Ramos (cell line): Measurements from ENCODE around the gene FKBP5.

Experiments
- in situ Hi-C: fragments of 300-500 bp; cut with MboI; formaldehyde crosslinking; loops from one replicate; pipeline ENCODE4 v1.14.3; 2022; ENCODE audit warnings: low sequenced_read_pairs; ENCODE audit not compliant: unreplicated experiment

The FKBP5 gene

GRCh38 chr6:35688605-35689322 lies at the start of gene FKBP5:
FKBP5 (minus strand) TSS chr6:35688915; CDS start chr6:35642824, 46,091 bp downstream.
- in situ Hi-C loops: no loop called here

- in situ Hi-C loops: loop anchor here (5.0 to 10.0 kb wide), 3 partner anchors 155 to 433 kb away; no protein-coding TSS in a partner anchor
These were observed 48.9 kb upstream of the FKBP5 start for GRCh38 chr6:35737413-35738211.

- in situ Hi-C loops: loop anchor here (5.0 to 10.0 kb wide), 3 partner anchors 155 to 432 kb away; no protein-coding TSS in a partner anchor
These were observed 48.3 kb upstream of the FKBP5 start, which contains the start of gene ARMC12 for GRCh38 chr6:35736982-35737412. ARMC12 (plus strand) TSS chr6:35737032; CDS start chr6:35737109, 77 bp downstream.

GRCh38 chr6:35736253-35736894 lies 47.7 kb upstream of the FKBP5 start:
- in situ Hi-C loops: loop anchor here (5.0 to 10.0 kb wide), 3 partner anchors 154 to 432 kb away; no protein-coding TSS in a partner anchor

- in situ Hi-C loops: loop anchor here (5.0 to 10.0 kb wide), 3 partner anchors 153 to 431 kb away; no protein-coding TSS in a partner anchor
These were observed 46.7 kb upstream of the FKBP5 start for GRCh38 chr6:35735452-35735851.

GRCh38 chr6:35734319-35734718 lies 45.6 kb upstream of the FKBP5 start:
- in situ Hi-C loops: loop anchor here (10.0 kb wide), 1 partner anchor 430 kb away; no protein-coding TSS in a partner anchor

- in situ Hi-C loops: loop anchor here (10.0 kb wide), 1 partner anchor 429 kb away; no protein-coding TSS in a partner anchor
These were observed 44.9 kb upstream of the FKBP5 start for GRCh38 chr6:35733633-35734032.

GRCh38 chr6:35731736-35732532 lies 43.2 kb upstream of the FKBP5 start:
- in situ Hi-C loops: loop anchor here (10.0 kb wide), 1 partner anchor 427 kb away; no protein-coding TSS in a partner anchor

- in situ Hi-C loops: loop anchor here (10.0 kb wide), 1 partner anchor 427 kb away; no protein-coding TSS in a partner anchor
These were observed 42.7 kb upstream of the FKBP5 start for GRCh38 chr6:35731414-35731735.

- in situ Hi-C loops: loop anchor here (10.0 kb wide), 1 partner anchor 426 kb away; no protein-coding TSS in a partner anchor
These were observed 42.2 kb upstream of the FKBP5 start for GRCh38 chr6:35730745-35731413.

GRCh38 chr6:35729722-35730121 lies 41.0 kb upstream of the FKBP5 start:
- in situ Hi-C loops: loop anchor here (10.0 kb wide), 1 partner anchor 425 kb away; no protein-coding TSS in a partner anchor

GRCh38 chr6:35728683-35729678 lies 40.3 kb upstream of the FKBP5 start:
- in situ Hi-C loops: no loop called here

GRCh38 chr6:35727935-35728682 lies 39.4 kb upstream of the FKBP5 start:
- in situ Hi-C loops: no loop called here

GRCh38 chr6:35727231-35727934 lies 38.7 kb upstream of the FKBP5 start:
- in situ Hi-C loops: no loop called here

GRCh38 chr6:35725721-35726438 lies 37.2 kb upstream of the FKBP5 start:
- in situ Hi-C loops: no loop called here
